Skin of body (tissue), 2 donors: ENCODE results near the gene GIMAP2. TPM values are rescaled to one million over a fixed set of nuclear protein-coding genes. Genes with fewer than 3 reads are reported as not detected.

Experiments used
- DNase-seq: peaks from one replicate; lab custom pipeline; 2025; lab: John Stamatoyannopoulos, UW
- total RNA-seq: library from RNA; depleted of rRNA; stranded (reverse); fragments of >200 nt; gene quantifications from one replicate; pipeline ENCODE4 v1.2.3, GENCODE V29; 2014

The GIMAP2 gene
- total RNA-seq, 1 donor from 2014 or later = 7.3 TPM

DNA sequence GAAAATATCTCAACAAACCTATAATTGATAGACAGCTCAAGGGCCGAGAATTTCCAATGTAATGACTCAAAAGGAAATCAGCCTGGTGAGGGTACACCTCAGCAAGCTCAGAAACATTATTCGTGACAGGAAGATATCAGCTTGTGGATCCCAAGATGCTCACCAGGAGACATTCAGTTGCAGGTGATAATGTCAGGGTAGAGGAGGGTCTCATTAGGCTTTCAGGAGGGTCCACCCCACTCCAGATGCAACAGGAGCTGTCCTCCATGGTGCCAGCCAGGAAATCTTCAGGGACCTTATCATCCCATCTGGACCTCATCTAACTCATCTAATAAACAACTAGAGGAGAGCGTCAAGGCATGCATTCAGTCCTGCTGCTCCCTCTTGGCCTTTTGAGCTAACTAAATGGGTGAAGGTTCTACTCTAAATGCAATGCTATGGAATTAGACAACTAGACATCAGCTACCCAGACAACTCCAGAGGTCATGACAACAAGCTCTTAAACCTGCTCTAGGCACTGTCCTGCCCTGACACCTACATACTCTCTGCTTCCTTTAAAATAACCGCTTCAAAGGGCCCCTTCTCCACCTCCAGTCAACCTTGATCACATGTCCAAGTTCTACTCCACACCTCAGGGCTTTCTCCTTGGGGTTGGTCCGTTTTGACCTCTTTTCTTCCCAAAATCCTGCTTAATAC is 47.4 kb downstream of the GIMAP2 start:
- no peak for DNase-seq

DNA sequence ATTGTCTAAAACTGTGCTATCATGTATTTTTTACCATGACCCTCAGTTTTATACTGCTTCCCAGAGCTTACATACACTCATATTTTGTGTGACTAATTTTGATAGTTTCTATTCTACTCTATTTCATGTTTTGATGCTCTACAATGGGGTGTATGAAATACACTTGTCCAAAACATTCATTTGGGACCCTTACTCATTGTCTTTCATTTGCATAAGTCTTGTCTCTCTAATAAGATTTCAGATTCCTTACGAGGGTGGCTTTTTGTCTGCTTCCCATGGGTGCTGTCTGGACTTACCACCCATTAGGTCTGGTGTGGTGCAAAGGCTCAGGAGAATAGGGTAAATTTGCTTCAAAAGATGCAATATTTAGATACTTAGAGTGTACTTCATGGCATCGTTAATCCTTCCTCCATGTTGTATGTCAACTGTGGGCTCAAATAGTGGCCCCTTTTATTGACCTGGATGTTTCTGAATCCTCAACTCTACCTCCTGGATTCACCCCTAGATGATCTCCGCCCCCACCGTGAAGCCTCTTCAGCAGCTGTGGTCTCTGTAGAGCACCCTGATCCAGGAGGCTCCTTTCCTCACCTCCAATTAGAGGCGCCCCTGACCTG is 48.1 kb downstream of the GIMAP2 start:
- DNase-seq = no peak

DNA sequence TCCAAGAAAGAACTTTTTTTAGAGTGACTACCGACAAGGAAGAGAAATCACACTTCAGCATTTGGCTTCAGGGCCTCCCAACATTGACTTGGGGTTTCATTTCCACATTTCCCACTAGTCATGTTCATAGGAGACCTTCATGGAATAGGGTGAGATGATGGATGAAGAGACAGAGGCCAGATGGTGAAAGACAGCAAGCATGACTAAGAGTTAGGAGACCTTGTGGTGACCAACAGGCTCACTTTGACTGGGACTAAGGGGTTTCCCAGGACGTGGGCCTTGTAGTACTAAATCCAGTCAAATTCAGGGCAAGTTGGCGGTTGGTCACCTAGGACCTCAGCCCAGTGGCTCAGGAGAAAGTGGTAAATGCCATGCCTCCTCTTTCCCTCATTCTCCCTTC is 48.7 kb downstream of the GIMAP2 start:
- no peak for DNase-seq

DNA sequence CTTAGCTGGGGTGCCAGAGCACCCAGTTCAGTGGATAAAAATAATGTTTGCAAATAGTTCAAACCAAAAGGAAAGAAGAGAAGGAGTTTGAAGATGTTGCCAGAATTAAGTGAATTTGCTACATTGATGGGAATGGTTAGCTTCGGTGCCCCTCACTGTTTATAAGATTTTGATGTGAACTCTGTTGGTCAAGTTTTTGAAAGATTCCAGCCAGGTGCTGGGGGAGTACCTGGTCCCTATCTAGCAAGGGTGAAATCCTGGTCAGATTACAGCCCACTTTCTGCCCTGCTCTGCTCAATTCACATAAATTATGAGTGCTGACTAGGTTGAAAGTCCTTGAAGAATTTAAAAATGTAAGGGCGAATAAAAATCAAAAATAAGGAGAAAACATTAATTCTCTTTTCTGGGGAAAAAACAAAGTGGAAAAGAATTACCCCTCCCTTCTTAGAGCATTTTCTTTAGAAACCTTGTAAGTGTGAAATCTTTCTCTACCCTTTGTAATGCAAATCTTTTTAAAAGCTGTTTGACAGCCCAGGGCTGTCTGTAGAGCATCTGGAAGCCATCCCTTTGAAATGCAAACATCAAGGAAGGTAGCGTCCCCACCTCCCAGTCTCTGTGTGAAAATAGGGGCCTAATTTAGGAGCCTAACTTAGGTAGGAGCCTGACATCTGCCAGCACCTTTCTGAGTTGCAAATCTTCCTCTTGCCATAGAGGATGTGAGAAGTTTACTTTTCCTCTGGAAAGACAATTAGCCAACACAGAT is 50.3 kb downstream of the GIMAP2 start:
- DNase-seq = no peak

DNA sequence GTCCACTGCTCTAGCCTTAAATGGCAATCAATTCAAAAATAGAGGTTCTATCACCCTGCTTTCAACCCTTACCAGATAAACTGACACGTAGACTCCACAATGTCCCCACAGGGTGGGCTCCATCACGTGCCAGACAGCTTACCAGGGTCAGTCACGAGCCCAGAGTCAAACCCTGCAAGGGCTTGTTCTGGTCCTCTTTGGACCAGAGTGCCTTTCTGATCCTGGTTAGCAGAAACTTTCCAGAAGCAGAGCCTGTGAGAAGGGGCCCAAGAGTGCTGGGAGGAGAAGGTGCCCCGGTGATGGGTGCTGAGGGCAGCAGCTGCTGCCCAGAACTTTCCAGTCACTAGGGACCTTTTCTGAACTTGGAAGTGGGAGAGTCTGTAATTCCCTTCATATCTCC is 51.4 kb downstream of the GIMAP2 start:
- DNase-seq = no peak

DNA sequence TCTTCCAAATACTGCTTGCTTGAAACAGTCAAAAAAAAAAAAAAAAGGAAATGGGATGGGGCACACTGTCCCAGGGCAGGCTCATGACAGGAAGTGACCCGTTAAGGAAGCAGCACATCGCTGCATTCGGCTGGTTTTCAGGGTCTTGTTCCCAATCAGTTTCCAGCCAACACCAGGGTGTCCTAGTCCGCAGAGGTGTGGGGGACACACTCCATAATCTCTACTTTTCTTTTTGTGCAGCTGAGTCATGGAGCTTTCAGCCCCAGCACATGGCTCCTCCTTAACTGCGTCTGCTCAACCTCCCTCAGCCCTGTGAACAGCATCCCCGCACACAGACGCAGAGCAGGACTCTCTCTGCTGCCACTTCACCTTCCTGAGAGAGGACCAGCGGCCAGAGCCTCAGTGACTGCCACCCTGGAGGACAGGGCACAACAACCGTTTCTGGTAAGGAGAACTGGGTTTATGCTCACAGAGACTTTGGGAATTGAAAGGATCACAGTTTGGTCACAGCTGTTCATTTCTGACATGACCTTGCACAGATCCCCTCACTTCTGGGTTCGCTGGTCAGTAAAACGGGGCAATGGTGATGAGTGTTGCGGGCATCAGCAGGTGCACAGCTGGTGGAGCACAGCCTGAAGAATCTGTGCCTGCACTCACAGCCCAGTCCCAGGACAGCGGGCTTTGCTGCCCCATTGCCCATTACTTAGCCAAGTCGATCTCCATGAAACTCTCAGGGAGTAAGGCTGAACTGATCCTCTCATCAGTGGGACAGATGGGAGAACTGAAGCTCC is 52.0 kb downstream of the GIMAP2 start, which contains the start of gene GIMAP5:
Gene GIMAP5 (plus strand): TSS at position 154 of the 791 bp plus-strand sequence. CDS start 3,467 bp downstream, outside the sequence.
- no peak for DNase-seq

DNA sequence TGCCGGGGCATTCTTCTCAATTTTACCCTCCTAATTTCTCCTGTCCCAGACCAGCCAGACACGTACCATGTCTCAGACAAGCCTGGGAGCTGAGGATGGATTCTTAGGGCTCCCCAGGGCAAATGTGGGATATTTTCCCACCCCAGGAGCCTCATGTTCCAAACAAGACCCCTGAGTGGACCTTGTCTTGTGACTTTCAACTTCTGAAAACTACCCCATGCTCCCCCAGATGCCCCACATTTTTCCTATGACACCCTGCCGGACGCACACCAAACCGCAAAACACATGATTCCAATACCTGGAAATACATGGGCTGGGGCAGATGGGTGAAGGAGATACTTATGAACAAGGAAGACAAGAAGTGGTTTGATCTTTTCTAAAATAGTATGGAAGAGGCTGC is 52.6 kb downstream of the GIMAP2 start:
- no peak for DNase-seq

DNA sequence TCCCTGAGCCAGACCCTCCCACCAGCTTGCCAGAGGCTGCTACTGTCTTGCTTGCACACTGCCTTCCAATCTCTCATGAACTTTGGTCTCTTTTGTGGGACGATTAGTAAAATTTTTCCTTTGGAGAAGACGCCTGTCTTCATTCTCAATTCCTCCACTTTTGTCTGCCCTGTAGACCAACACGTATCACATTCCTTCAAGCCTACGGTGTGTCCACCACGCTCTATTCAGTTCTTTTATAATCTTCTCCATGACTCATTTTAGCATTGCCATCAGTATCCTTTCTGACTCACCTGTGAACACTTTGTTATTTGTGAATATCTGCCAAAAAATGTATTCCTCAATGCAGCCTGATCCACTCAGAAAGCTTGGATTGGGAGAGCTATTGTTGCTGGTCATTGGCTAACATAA is 53.1 kb downstream of the GIMAP2 start:
- DNase-seq = no peak

DNA sequence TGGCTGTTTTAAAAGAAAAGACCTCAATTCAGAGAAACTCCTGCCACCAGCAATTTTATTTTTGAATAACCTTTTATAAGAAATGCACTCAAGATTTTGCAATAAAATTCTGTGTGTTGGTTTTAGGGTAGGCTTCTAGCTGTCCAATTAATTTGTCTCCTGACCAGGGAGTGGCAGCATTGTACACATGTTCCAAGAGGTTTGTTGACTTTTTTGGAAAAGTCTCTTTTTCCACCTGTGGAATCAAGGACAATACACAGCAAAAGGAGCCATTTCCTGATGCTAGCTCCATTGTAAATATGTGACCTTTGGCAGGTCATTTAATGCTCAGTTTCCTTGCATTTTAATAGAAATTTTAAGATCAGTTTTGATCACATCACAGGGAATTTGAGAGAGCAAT is 53.5 kb downstream of the GIMAP2 start:
- no peak for DNase-seq

DNA sequence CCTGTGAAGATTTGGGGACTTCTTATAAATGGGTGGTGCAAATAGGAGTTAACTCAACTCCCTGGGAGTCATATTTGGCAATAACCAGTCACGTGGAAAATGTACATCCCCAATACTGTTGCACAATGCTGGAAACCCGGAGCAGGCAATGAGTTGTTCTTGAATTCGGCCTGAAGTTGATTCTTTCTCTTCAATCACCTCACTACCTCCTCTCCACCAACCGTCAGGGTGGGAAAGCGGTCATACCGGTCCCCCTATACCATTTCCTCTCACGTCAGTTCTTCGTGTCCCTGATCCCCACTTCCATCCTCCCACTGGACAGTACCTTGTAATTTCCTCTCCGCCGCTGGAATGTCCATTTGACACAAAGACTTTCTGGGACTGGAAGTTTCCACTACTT is 54.5 kb downstream of the GIMAP2 start:
- no peak for DNase-seq

DNA sequence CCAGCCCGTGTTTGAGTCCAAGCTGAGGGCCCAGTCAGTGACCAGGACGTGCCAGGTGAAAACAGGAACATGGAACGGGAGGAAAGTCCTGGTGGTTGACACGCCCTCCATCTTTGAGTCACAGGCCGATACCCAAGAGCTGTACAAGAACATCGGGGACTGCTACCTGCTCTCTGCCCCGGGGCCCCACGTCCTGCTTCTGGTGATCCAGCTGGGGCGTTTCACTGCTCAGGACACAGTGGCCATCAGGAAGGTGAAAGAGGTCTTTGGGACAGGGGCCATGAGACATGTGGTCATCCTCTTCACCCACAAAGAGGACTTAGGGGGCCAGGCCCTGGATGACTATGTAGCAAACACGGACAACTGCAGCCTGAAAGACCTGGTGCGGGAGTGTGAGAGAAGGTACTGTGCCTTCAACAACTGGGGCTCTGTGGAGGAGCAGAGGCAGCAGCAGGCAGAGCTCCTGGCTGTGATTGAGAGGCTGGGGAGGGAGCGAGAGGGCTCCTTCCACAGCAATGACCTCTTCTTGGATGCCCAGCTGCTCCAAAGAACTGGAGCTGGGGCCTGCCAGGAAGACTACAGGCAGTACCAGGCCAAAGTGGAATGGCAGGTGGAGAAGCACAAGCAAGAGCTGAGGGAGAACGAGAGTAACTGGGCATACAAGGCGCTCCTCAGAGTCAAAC is 56.9 kb downstream of the GIMAP2 start:
- no peak for DNase-seq

Other genes with a start within 250 kb of the GIMAP2 start
- gene GIMAP8, start 235.1 kb upstream of the GIMAP2 start, total RNA-seq = 5.4 TPM
- gene GIMAP7, start 170.8 kb upstream of the GIMAP2 start, total RNA-seq = 5.7 TPM
- gene GIMAP4, start 118.3 kb upstream of the GIMAP2 start, total RNA-seq = 19.1 TPM
- gene GIMAP6, start 53.3 kb upstream of the GIMAP2 start, total RNA-seq = 8.0 TPM
- 1.3 TPM for gene GIMAP1, start 30.9 kb downstream of the GIMAP2 start, total RNA-seq
- 11.5 TPM for gene GIMAP5, start 51.7 kb downstream of the GIMAP2 start, total RNA-seq
- 24.6 TPM for gene TMEM176B, start 114.7 kb downstream of the GIMAP2 start, total RNA-seq
- gene TMEM176A, start 115.1 kb downstream of the GIMAP2 start, total RNA-seq = 8.8 TPM
- 0.59 TPM for gene AOC1, start 166.8 kb downstream of the GIMAP2 start, total RNA-seq